Measurements from ENCODE around the gene ADCY3. TPM values are rescaled to one million over a fixed set of nuclear protein-coding genes. Genes with fewer than 3 reads are reported as not detected.

Gene ADCY3
- total RNA-seq, 3 donors from 2014 or later (not counting 1 experiment from before 2014, with no cell fraction given): 5.4 to 9.2 (median 7.6) TPM

GRCh38 chr2:24831221-24832072, 88.6 kb downstream of the ADCY3 start:
- TF ChIP-seq, protein P1, sequence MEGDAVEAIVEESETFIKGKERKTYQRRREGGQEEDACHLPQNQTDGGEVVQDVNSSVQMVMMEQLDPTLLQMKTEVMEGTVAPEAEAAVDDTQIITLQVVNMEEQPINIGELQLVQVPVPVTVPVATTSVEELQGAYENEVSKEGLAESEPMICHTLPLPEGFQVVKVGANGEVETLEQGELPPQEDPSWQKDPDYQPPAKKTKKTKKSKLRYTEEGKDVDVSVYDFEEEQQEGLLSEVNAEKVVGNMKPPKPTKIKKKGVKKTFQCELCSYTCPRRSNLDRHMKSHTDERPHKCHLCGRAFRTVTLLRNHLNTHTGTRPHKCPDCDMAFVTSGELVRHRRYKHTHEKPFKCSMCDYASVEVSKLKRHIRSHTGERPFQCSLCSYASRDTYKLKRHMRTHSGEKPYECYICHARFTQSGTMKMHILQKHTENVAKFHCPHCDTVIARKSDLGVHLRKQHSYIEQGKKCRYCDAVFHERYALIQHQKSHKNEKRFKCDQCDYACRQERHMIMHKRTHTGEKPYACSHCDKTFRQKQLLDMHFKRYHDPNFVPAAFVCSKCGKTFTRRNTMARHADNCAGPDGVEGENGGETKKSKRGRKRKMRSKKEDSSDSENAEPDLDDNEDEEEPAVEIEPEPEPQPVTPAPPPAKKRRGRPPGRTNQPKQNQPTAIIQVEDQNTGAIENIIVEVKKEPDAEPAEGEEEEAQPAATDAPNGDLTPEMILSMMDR (IDR thresholded peaks at IDR 0.05): no peak
- no peak overlapping the region for H3K4me3 Mint-ChIP-seq
- intact Hi-C loops (cut with micrococcal nuclease): no loop called here
- Histone ChIP-seq H3K4me3 (ENCODE audit: low read length) (no peak overlapping the region), H3K36me3 (ENCODE audit: control insufficient read depth, insufficient read depth, low read length) (no peaks in the 10 kb centered on the region), H3K9me3 (ENCODE audit: control insufficient read depth, insufficient read depth, low read length) (no peaks in the 10 kb centered on the region), H3K27me3 (ENCODE audit: control insufficient read depth, insufficient read depth, low read length) (no peaks in the 10 kb centered on the region), H3K4me1 (ENCODE audit: control insufficient read depth, insufficient read depth, low read length) (peaks cover 7% of the 10 kb centered on the region), H3K27ac (ENCODE audit: low read length) (no peak overlapping the region)
- ATAC-seq (no peak), DNase-seq (no peak)
- peaks cover 15 to 19% of the 10 kb centered on the region in 2 donors for H3K4me1 Mint-ChIP-seq
- H3K27ac Mint-ChIP-seq: no peak overlapping the region
- 87% methylated on average over 18 of the region's 18 CpGs for WGBS (ENCODE audit: insufficient coverage)
- H3K36me3 Mint-ChIP-seq: no peaks in the 10 kb centered on the region
- H3K27me3 Mint-ChIP-seq (ENCODE audit: low read depth in 2 of 2): no peaks in the 10 kb centered on the region
- H3K9me3 Mint-ChIP-seq: no peaks in the 10 kb centered on the region

- H3K4me1 ChIP-seq (ENCODE audit: control insufficient read depth, insufficient read depth, low read length): peaks cover 13% of the 10 kb centered on the region
- no peaks in the 10 kb centered on the region for H3K9me3 ChIP-seq (ENCODE audit: control insufficient read depth, insufficient read depth, low read length)
- no peaks in the 10 kb centered on the region for H3K27me3 Mint-ChIP-seq (ENCODE audit: low read depth in 2 of 2)
- TF ChIP-seq, protein P1 (IDR thresholded peaks at IDR 0.05): no peak
- WGBS (ENCODE audit: insufficient coverage): 96% methylated on average over 12 of the region's 12 CpGs
- intact Hi-C loops (cut with micrococcal nuclease): no loop called here
- H3K36me3 ChIP-seq (ENCODE audit: control insufficient read depth, insufficient read depth, low read length): no peaks in the 10 kb centered on the region
- no peak overlapping the region for H3K27ac ChIP-seq (ENCODE audit: low read length)
- DNase-seq: no peak
- no peak overlapping the region for H3K4me3 ChIP-seq (ENCODE audit: low read length)
- no peaks in the 10 kb centered on the region for H3K9me3 Mint-ChIP-seq
- ATAC-seq: no peak
- no peaks in the 10 kb centered on the region for H3K27me3 ChIP-seq (ENCODE audit: control insufficient read depth, insufficient read depth, low read length)
- H3K4me1 Mint-ChIP-seq: peaks cover 21 to 26% of the 10 kb centered on the region in 2 donors
- no peak overlapping the region for H3K27ac Mint-ChIP-seq
- H3K36me3 Mint-ChIP-seq: no peaks in the 10 kb centered on the region
- H3K4me3 Mint-ChIP-seq: no peak overlapping the region
Observed at GRCh38 chr2:24830786-24831185, 89.3 kb downstream of the ADCY3 start.

- no peaks in the 10 kb centered on the region for H3K27me3 ChIP-seq (ENCODE audit: control insufficient read depth, insufficient read depth, low read length)
- ATAC-seq (no peak), DNase-seq (no peak)
- no peak overlapping the region for H3K27ac ChIP-seq (ENCODE audit: low read length)
- peaks cover 15% of the 10 kb centered on the region for H3K4me1 ChIP-seq (ENCODE audit: control insufficient read depth, insufficient read depth, low read length)
- no peak overlapping the region for H3K4me3 Mint-ChIP-seq
- H3K9me3 Mint-ChIP-seq: no peaks in the 10 kb centered on the region
- no peak overlapping the region for H3K4me3 ChIP-seq (ENCODE audit: low read length)
- 98% methylated on average over 5 of the region's 5 CpGs for WGBS (ENCODE audit: insufficient coverage)
- peaks cover 24 to 29% of the 10 kb centered on the region in 2 donors for H3K4me1 Mint-ChIP-seq
- no peaks in the 10 kb centered on the region for H3K36me3 ChIP-seq (ENCODE audit: control insufficient read depth, insufficient read depth, low read length)
- H3K27me3 Mint-ChIP-seq (ENCODE audit: low read depth in 2 of 2): no peaks in the 10 kb centered on the region
- no peaks in the 10 kb centered on the region for H3K9me3 ChIP-seq (ENCODE audit: control insufficient read depth, insufficient read depth, low read length)
- H3K27ac Mint-ChIP-seq: no peak overlapping the region
- TF ChIP-seq, protein P1 (IDR thresholded peaks at IDR 0.05): no peak
- intact Hi-C loops (cut with micrococcal nuclease): no loop called here
- H3K36me3 Mint-ChIP-seq: no peaks in the 10 kb centered on the region
Observed at GRCh38 chr2:24830351-24830750, 89.7 kb downstream of the ADCY3 start.
